Loucy (cell line): Measurements from ENCODE around the gene ADAMTSL2.

Source experiments
- CTCF ChIP-seq: fragments of 200-600 bp; sonication (generic); conservative IDR thresholded peaks from 2 replicates; pipeline ENCODE4 v1.5.1; 2014; ENCODE audit warnings: mild to moderate bottlenecking, antibody characterized with exemption, low read length
- EZH2phosphoT487 ChIP-seq: fragments of 200-600 bp; IDR thresholded peaks from 2 replicates; pipeline ENCODE4 v1.6.1; 2018; ENCODE audit warnings: antibody characterized with exemption, mild to moderate bottlenecking, moderate library complexity, borderline replicate concordance

DNA sequence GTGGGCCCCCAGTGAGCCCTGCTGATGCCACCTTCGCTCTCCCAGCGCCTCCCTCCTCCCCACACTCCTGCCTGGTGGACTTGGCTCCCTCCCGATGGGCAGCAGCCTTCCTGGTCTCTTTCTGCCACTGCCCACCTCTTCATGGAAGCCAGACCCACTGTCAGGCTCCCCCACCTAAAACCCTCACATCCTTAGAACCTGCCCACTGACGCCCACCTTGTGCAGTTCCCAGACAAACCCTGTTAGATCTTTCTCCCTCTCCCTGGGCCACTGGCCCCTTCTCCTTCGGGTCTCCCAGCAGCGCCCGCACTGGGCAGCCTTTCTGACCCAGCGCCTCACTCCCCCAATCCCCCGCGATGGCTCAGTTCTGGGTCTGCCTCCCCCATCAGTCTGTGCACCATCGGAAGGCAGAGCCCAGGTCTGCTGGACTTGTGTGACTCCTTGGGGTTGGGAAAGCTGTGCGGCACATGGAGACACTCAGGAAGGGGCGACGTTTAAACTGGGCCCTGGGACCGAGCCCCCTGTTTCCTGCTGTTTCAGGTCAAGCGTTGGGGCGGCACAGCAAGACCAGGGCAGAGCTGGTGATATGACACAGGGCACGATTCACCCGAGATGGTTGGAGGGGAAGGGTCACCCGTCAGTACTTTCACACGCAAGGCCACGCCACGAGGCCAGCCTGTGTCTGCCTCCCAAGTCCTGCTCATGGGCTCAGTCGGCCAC is 27.1 kb upstream of the ADAMTSL2 start:
- no peak for TF ChIP-seq CTCF
- no peak for TF ChIP-seq EZH2phosphoT487
